Smooth muscle cell (in vitro differentiated cells): ENCODE data around the gene SNX11. TPM values are rescaled to one million over a fixed set of nuclear protein-coding genes. Genes with fewer than 3 reads are reported as not detected.

ENCODE experiments used
- DNase-seq: peaks from one replicate; lab custom pipeline; 2025; ENCODE audit not compliant: unreplicated experiment; lab: John Stamatoyannopoulos, UW
- H2AFZ ChIP-seq: fragments of 200-600 bp; sonication (generic); 2 replicates; pipeline ENCODE4 v1.6.0; 2016; ENCODE audit warnings: antibody characterized with exemption, low read depth, mild to moderate bottlenecking
- H3F3A ChIP-seq: fragments of 200-600 bp; sonication (generic); 2 replicates; pipeline ENCODE4 v1.6.0; 2017; ENCODE audit warnings: antibody characterized with exemption, low read depth
- H3K27ac ChIP-seq: fragments of 200-600 bp; sonication (generic); 2 replicates; pipeline ENCODE4 v1.5.1; 2016; ENCODE audit warnings: low read depth, mild to moderate bottlenecking
- H3K27me3 ChIP-seq: fragments of 200-600 bp; sonication (generic); 2 replicates; pipeline ENCODE4 v1.6.1; 2016; ENCODE audit warnings: low read depth, mild to moderate bottlenecking
- H3K36me3 ChIP-seq: fragments of 200-600 bp; sonication (generic); 2 replicates; pipeline ENCODE4 v1.5.1; 2016; ENCODE audit warnings: low read depth
- H3K4me1 ChIP-seq: fragments of 200-600 bp; sonication (generic); 2 replicates; pipeline ENCODE4 v1.5.1; 2016; ENCODE audit warnings: low read depth
- H3K4me2 ChIP-seq: fragments of 200-600 bp; sonication (generic); 2 replicates; pipeline ENCODE4 v1.6.0; 2016; ENCODE audit warnings: mild to moderate bottlenecking
- H3K4me3 ChIP-seq: fragments of 200-600 bp; sonication (generic); 2 replicates; pipeline ENCODE4 v1.5.1; 2016; ENCODE audit warnings: mild to moderate bottlenecking
- H3K79me2 ChIP-seq: fragments of 200-600 bp; sonication (generic); 2 replicates; pipeline ENCODE4 v1.6.0; 2016; ENCODE audit warnings: low read depth, mild to moderate bottlenecking
- H3K9ac ChIP-seq: fragments of 200-600 bp; sonication (generic); 2 replicates; pipeline ENCODE4 v1.6.0; 2016; ENCODE audit warnings: low read depth
- H3K9me3 ChIP-seq: fragments of 200-600 bp; sonication (generic); replicated peaks from 2 replicates; pipeline ENCODE4 v1.5.1; 2016; ENCODE audit warnings: low read depth
- H4K20me1 ChIP-seq: fragments of 200-600 bp; sonication (generic); 2 replicates; pipeline ENCODE4 v1.6.0; 2016; ENCODE audit warnings: low read depth
- CTCF ChIP-seq: fragments of 200-600 bp; sonication (generic); IDR thresholded peaks from 2 replicates; pipeline ENCODE4 v1.5.1; 2017; ENCODE audit warnings: borderline replicate concordance, mild to moderate bottlenecking, antibody characterized with exemption; ENCODE audit not compliant: insufficient read depth, poor library complexity, severe bottlenecking
- WGBS: methylation state at CpG from one replicate; pipeline ENCODE4 v1.1.7; 2016; ENCODE audit warnings: low lambda C conversion rate; 5-methylcytosine and 5-hydroxymethylcytosine counted together
- polyA plus RNA-seq: library from polyadenylated mRNA; unstranded; fragments of >200 nt; fragmentation: Nextera tagmentation; extraction: Ambion mirVana; gene quantifications from 2 replicates; pipeline ENCODE4 v1.2.1, GENCODE V29; 2016
- total RNA-seq: library from RNA; depleted of rRNA; stranded (reverse); fragments of >200 nt; gene quantifications from 2 replicates; pipeline ENCODE4 v1.2.3, GENCODE V29; 2014

SNX11 gene
- total and polyA plus RNA-seq, 2 experiments from 2014 or later, result 15.3 to 22.9 TPM

DNA sequence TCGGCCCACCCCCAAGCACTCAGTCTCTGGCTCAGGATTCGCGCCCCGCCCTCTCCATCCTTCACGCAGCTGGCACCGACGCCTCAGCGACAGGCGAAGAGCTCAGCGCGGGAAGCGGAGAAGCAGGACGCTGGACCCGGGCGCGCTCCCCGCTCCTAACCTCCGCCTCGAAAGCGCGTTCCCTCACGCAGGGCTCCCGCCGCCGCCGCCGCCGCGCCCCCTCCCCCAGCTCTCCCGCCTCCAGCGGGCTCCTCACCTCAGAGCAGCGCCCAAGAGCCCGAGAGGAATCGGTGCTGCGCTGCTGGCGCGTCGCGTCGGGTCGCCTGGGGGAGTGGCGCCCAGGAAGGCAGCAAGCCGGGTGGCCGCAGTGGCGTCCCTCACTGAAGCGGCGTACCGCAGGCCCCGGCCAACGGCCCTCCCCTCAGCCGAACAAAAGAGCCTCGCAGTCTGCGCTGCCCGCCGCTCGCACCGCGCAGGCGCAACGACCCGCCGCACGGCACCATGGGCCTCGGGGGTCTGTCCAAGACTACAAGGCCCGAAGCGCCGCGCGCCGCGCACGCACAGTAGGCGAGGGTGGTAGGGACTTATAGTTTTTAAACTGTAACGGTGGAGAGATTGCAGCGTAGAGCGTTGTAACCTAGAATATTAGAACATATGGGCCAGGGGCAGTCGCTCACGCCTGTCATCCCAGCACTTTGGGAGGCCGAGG, 6.4 kb upstream of the SNX11 start, which contains the start of gene CBX1:
TSS of gene CBX1 (minus strand) at position 467 of the 709 bp plus-strand sequence. CDS start 24,474 bp downstream, outside the sequence.
- peak within 1 kb of the TSS; percentile 91 for H3K4me2 ChIP-seq
- peaks cover 42% of the 10 kb centered on the region for H4K20me1 ChIP-seq
- H3K36me3 ChIP-seq, result no peaks in the 10 kb centered on the region
- peak within 1 kb of the TSS; percentile 59 for H3K9ac ChIP-seq
- no peaks in the 10 kb centered on the region for H3K27me3 ChIP-seq
- peaks cover 11% of the 10 kb centered on the region for H3F3A ChIP-seq
- peak; percentile 78 for DNase-seq
- H2AFZ ChIP-seq, result peak within 1 kb of the TSS; percentile 52
- peaks cover 46% of the 10 kb centered on the region for H3K79me2 ChIP-seq
- under 1% methylated on average over 62 of the region's 79 CpGs for WGBS
- peaks cover 8% of the 10 kb centered on the region for H3K4me1 ChIP-seq
- H3K4me3 ChIP-seq, result peak within 1 kb of the TSS; percentile 91
- TF ChIP-seq CTCF, result no peak
- peak within 1 kb of the TSS; percentile 79 for H3K27ac ChIP-seq
- no peaks in the 10 kb centered on the region for H3K9me3 ChIP-seq

DNA sequence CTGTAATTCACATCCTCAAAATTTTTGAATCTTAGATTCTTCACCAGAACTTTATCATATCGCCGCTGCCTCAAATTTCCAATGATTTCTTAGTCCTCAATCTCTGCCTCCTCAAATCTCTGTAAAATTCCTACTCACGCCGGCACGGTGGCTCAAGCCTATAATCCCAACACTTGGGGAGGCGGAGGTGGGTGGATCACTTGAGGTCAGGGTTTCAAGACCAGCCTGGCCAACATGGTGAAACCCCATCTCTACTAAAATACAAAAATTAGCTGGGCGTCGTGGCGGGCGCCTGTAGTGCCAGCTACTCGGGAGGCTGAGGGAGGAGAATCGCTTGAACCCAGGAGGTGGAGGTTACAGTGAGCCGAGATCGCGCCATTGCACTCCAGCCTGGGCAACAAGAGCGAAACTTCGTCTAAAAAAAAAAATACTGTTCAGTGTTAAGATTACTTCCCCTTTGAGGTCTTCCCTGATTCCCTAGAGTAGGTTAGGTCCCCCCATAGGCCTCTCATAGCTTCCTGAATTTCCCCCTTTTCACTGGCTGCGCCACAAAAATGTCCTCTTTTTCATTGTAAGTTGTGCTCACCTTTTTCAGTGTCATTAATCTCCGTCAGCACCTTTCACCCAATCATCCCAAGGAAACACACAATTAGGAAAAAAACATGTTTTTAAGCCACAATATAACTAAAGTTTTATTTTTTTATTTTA, 5.4 kb upstream of the SNX11 start:
- no peak for TF ChIP-seq CTCF
- H3K27me3 ChIP-seq, result no peaks in the 10 kb centered on the region
- peaks cover 8% of the 10 kb centered on the region for H3K4me1 ChIP-seq
- H3K9me3 ChIP-seq, result no peaks in the 10 kb centered on the region
- no peak for DNase-seq
- no peak overlapping the region for H3K4me2 ChIP-seq
- H3F3A ChIP-seq, result peaks cover 15% of the 10 kb centered on the region
- no peak overlapping the region for H3K27ac ChIP-seq
- H4K20me1 ChIP-seq, result peaks cover 31% of the 10 kb centered on the region
- no peaks in the 10 kb centered on the region for H3K36me3 ChIP-seq
- H3K79me2 ChIP-seq, result peaks cover 36% of the 10 kb centered on the region
- no peak overlapping the region for H2AFZ ChIP-seq
- WGBS, result 87% methylated on average over 19 of the region's 19 CpGs
- peak overlapping the region; percentile 91 for H3K4me3 ChIP-seq
- no peak overlapping the region for H3K9ac ChIP-seq

DNA sequence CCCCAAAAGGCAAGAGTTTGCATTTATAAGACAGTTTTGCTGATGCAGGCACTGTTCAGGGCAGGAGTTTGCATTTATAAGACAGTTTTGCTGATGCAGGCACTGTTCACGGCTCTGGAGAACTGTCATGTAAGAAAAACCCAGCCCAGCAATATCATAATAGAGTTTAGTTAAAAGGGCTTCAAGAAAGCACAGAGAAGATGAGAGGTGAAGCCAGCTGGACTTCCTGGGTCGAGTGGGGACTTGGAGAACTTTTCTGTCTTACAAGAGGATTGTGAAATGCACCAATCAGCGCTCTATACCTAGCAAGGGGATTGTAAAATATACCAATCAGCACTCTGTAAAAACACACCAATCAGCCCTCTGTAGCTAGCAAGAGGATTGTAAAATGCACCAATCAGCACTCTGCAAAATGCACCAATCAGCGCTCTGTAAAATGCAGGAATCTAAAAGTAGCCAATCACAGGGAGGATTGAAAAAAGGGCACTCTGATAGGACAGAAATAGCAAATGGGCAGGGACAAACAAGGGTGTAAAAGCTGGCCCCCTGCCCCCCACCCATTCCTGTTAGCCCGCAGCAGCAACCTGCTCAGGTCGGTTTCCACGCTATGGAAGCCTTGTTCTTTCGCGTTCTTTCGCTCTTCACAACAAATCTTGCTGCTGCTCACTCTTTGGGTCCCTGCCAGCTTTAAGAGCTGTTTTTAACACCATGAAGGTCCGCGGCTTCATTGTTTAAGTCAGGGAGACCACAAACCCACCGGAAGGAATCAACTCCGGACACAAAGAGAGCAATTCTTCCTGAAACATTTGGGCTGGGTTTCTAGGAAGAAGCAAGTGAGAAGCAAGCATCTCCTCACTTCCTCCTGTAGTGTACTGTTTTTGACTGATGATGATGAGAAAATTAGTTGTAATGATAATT, 4.5 kb upstream of the SNX11 start:
- whole genome bisulfite sequencing, result 95% methylated on average over 14 of the region's 14 CpGs
- Histone ChIP-seq H3K9ac (no peak overlapping the region), H3K79me2 (peaks cover 29% of the 10 kb centered on the region), H3F3A (peaks cover 15% of the 10 kb centered on the region), H3K27ac (no peak overlapping the region), H4K20me1 (peaks cover 23% of the 10 kb centered on the region), H3K4me3 (no peak overlapping the region), H3K36me3 (no peaks in the 10 kb centered on the region), H3K9me3 (no peaks in the 10 kb centered on the region), H3K4me2 (no peak overlapping the region), H3K4me1 (peaks cover 8% of the 10 kb centered on the region), H2AFZ (no peak overlapping the region), H3K27me3 (no peaks in the 10 kb centered on the region)
- no peak for TF ChIP-seq CTCF
- no peak for DNase-seq
